SJSA1 (cell line): ENCODE results near the gene ESRRA. TPM values are rescaled to one million over a fixed set of nuclear protein-coding genes. Genes with fewer than 3 reads are reported as not detected.
"Not testable (repeated sequence)": the region's sequence is repeated elsewhere in the genome, so short reads cannot be mapped to it uniquely, and the experiment has no call there.

Source experiments
- DNase-seq, 2 experiments: peaks; one replicate each; pipeline ENCODE4 v3.0.0-alpha.2; 2015 to 2020; ENCODE audit warnings: low spot score in 2 of 2, low read depth in 1 of 2
- H3K27ac ChIP-seq: fragments of 250-450 bp; sonication (Bioruptor Pico); 2 replicates; pipeline ENCODE4 v1.5.1; 2020; ENCODE audit warnings: mild to moderate bottlenecking, moderate library complexity
- H3K27me3 ChIP-seq: fragments of 250-450 bp; sonication (Bioruptor Pico); replicated peaks from 2 replicates; pipeline ENCODE4 v1.5.1; 2020; ENCODE audit warnings: mild to moderate bottlenecking, moderate library complexity
- H3K36me3 ChIP-seq: fragments of 250-450 bp; sonication (Bioruptor Pico); 2 replicates; pipeline ENCODE4 v1.5.1; 2020; ENCODE audit warnings: mild to moderate bottlenecking
- H3K4me1 ChIP-seq: fragments of 250-450 bp; sonication (Bioruptor Pico); replicated peaks from 2 replicates; pipeline ENCODE4 v1.6.1; 2021; ENCODE audit warnings: mild to moderate bottlenecking
- H3K4me3 ChIP-seq: fragments of 250-450 bp; sonication (Bioruptor Pico); 2 replicates; pipeline ENCODE4 v1.5.1; 2020; ENCODE audit warnings: mild to moderate bottlenecking
- H3K9me3 ChIP-seq: fragments of 250-450 bp; sonication (Bioruptor Pico); replicated peaks from 2 replicates; pipeline ENCODE4 v1.5.1; 2020; ENCODE audit warnings: mild to moderate bottlenecking
- total RNA-seq: library from RNA; depleted of rRNA; stranded (reverse); fragments of >200 nt; shearing (Covaris generic); gene quantifications from 2 replicates; pipeline ENCODE4 v1.2.3, GENCODE V29; 2014

Gene ESRRA
- total RNA-seq, 1 experiment from 2014 or later: 50.7 TPM

GRCh38 chr11:64305691-64306562, 603 bp downstream of the ESRRA start:
- peak overlapping the region; percentile 60 for H3K4me3 ChIP-seq
- no peaks in the 10 kb centered on the region; the same call in 1 of the 2 replicates for H3K27me3 ChIP-seq
- DNase-seq: peak; percentile 73 to 79
- no peaks in the 10 kb centered on the region for H3K9me3 ChIP-seq
- peaks cover 24% of the 10 kb centered on the region for H3K4me1 ChIP-seq
- H3K27ac ChIP-seq: no peak overlapping the region
- H3K36me3 ChIP-seq: peaks cover 11% of the 10 kb centered on the region; the same call in 1 of the 2 replicates

GRCh38 chr11:64306563-64306875, 1.2 kb downstream of the ESRRA start:
- peaks cover 20% of the 10 kb centered on the region for H3K4me1 ChIP-seq
- H3K4me3 ChIP-seq: peak overlapping the region; percentile 60
- no peak overlapping the region for H3K27ac ChIP-seq
- DNase-seq: no peak
- H3K36me3 ChIP-seq: peaks cover 11% of the 10 kb centered on the region; the same call in 1 of the 2 replicates
- no peaks in the 10 kb centered on the region for H3K27me3 ChIP-seq
- H3K9me3 ChIP-seq: no peaks in the 10 kb centered on the region

GRCh38 chr11:64306876-64307622, 1.7 kb downstream of the ESRRA start:
- Histone ChIP-seq H3K9me3 (no peaks in the 10 kb centered on the region), H3K36me3 (peaks cover 11% of the 10 kb centered on the region; the same call in 1 of the 2 replicates), H3K27me3 (no peaks in the 10 kb centered on the region), H3K4me3 (peak overlapping the region; percentile 60), H3K4me1 (peaks cover 18% of the 10 kb centered on the region), H3K27ac (no peak overlapping the region)
- no peak for DNase-seq

DNA sequence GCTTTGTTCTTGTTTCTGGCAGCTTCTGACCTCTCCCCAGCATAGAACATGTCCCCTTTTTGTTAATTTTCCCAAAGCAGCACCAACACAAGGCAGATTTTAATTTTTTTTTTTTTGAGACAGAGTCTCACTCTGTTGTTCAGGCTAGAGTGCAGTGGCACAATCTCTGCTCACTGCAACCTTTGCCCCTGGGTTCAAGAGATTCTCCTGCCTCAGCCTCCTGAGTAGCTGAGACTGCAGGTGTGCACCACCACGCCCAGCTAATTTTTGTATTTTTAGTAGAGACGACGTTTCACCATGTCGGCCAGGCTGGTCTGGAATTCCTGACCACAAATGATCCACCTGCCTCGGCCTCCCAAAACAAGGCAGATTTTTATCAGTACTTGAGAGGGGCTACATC, 2.5 kb downstream of the ESRRA start:
- H3K27ac ChIP-seq, H3K9me3 ChIP-seq, H3K27me3 ChIP-seq, DNase-seq, H3K4me3 ChIP-seq: not testable (repeated sequence)
- Histone ChIP-seq H3K36me3 (peaks cover 18% of the 10 kb centered on the region), H3K4me1 (peaks cover 18% of the 10 kb centered on the region)

DNA sequence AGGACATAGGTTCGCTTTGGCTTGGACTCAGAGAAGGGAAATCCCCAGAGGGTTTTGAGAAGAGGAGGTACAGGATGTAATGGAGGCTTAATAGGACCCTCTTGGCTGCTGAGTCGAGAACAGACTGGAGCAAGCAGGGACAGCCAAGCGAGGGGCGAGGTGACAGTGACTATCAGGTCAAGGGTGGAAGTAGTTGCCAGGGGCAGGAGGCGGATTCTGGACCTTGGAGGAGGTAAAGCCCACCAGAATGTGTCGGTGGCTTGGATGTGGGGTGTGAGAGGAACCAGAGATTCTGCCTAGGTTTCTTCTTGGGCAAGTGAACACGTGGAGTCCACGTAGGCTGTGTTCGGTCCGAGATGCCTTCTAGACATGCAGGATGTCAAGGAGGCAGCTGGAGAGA, 7.6 kb downstream of the ESRRA start:
- H3K4me1 ChIP-seq: peaks cover 5% of the 10 kb centered on the region; the same call in 1 of the 2 replicates
- H3K4me3 ChIP-seq: no peak overlapping the region
- H3K27me3 ChIP-seq: no peaks in the 10 kb centered on the region
- no peaks in the 10 kb centered on the region for H3K9me3 ChIP-seq
- H3K36me3 ChIP-seq: peaks cover 44% of the 10 kb centered on the region
- no peak overlapping the region for H3K27ac ChIP-seq
- DNase-seq: no peak

DNA sequence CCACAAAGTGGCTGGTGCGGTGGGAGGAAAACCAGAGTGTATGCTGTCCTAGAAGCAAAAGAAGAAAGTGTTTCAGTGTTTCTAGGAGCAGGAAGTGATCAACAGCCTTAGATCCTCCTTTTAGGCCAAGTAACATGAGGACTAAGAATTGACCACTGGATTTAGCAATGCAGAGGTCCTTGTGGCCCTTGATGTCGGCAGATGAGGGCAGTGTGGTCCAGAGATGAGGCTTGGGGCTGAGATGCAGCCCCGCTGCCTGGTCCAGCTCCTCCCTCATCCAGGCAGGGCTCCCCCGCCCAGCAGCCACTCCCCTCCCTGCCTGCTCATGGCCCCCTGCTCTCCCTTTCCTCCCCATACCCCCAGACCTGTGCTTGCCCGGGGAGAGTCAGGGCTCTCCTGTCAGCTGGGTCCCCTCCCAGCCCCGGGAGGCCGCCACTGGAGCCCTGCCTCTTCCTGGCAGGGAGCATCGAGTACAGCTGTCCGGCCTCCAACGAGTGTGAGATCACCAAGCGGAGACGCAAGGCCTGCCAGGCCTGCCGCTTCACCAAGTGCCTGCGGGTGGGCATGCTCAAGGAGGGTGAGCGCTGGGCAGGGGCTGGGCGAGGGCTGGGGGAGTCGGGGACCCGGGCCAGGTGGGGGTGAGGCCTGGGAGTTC, 8.3 kb downstream of the ESRRA start:
- Histone ChIP-seq H3K36me3 (peaks cover 43% of the 10 kb centered on the region), H3K9me3 (no peaks in the 10 kb centered on the region), H3K4me1 (peaks cover 5% of the 10 kb centered on the region; the same call in 1 of the 2 replicates), H3K4me3 (no peak overlapping the region), H3K27me3 (no peaks in the 10 kb centered on the region), H3K27ac (no peak overlapping the region)
- no peak for DNase-seq

DNA sequence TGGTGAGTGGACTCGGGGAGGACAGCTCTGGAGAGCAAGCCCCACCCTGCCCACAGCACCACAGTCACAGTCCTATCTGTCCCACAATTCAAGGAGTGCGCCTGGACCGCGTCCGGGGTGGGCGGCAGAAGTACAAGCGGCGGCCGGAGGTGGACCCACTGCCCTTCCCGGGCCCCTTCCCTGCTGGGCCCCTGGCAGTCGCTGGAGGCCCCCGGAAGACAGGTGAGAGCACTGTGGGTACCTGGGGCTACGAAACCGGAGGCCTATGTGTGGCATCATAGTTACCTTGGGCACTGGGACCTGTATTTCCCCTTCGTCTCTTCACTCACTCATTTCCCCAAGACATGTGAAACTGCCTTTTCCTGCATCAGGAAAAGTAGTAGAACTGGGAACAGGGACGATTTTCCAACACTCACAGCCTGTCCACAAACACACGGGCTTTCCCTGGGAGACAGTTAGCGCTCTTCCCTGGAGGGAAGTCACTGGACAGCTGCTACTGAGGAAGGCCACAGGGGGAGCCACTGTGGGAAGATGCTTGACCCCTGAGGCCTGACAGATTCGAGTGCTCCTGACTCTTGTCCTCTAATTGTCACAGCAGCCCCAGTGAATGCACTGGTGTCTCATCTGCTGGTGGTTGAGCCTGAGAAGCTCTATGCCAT, 9.0 kb downstream of the ESRRA start:
- Histone ChIP-seq H3K27ac (no peak overlapping the region), H3K4me3 (no peak overlapping the region)
- DNase-seq: no peak

DNA sequence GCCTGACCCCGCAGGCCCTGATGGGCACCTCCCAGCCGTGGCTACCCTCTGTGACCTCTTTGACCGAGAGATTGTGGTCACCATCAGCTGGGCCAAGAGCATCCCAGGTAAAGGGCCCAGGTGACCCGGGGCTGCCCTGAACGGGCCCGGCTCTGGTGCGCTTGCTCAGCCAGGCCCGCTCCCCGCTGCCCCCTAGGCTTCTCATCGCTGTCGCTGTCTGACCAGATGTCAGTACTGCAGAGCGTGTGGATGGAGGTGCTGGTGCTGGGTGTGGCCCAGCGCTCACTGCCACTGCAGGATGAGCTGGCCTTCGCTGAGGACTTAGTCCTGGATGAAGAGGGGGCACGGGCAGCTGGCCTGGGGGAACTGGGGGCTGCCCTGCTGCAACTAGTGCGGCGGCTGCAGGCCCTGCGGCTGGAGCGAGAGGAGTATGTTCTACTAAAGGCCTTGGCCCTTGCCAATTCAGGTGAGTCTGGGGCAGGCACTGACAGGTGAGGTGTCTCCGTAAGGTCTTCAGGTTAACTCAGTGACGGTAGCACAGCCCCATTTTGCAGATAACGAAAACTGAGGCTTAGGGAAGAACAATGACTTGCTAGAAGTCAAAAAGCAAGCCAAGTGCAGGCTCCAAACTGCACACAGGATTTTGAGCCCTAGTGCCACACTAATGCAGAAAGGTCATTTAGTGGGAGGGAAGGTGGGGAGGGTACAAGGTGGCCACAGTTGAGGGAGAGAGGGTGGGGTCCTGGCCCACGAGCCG, 9.7 kb downstream of the ESRRA start:
- Histone ChIP-seq H3K27ac (no peak overlapping the region), H3K4me1 (peaks cover 10% of the 10 kb centered on the region), H3K9me3 (no peaks in the 10 kb centered on the region), H3K4me3 (no peak overlapping the region), H3K36me3 (peaks cover 43% of the 10 kb centered on the region), H3K27me3 (no peaks in the 10 kb centered on the region)
- DNase-seq: no peak

More for the DNA sequence above, 9.0 kb downstream of the ESRRA start:
- H3K4me1 ChIP-seq: peaks cover 10% of the 10 kb centered on the region
- no peaks in the 10 kb centered on the region for H3K27me3 ChIP-seq
- H3K36me3 ChIP-seq: peaks cover 43% of the 10 kb centered on the region
- no peaks in the 10 kb centered on the region for H3K9me3 ChIP-seq

DNA sequence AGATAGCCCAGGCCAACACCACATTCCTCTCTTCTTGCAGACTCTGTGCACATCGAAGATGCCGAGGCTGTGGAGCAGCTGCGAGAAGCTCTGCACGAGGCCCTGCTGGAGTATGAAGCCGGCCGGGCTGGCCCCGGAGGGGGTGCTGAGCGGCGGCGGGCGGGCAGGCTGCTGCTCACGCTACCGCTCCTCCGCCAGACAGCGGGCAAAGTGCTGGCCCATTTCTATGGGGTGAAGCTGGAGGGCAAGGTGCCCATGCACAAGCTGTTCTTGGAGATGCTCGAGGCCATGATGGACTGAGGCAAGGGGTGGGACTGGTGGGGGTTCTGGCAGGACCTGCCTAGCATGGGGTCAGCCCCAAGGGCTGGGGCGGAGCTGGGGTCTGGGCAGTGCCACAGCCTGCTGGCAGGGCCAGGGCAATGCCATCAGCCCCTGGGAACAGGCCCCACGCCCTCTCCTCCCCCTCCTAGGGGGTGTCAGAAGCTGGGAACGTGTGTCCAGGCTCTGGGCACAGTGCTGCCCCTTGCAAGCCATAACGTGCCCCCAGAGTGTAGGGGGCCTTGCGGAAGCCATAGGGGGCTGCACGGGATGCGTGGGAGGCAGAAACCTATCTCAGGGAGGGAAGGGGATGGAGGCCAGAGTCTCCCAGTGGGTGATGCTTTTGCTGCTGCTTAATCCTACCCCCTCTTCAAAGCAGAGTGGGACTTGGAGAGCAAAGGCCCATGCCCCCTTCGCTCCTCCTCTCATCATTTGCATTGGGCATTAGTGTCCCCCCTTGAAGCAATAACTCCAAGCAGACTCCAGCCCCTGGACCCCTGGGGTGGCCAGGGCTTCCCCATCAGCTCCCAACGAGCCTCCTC, 10.6 kb downstream of the ESRRA start:
- not testable (repeated sequence) for H3K27me3 ChIP-seq, H3K4me3 ChIP-seq, H3K27ac ChIP-seq, H3K9me3 ChIP-seq, DNase-seq
- H3K4me1 ChIP-seq: peaks cover 10% of the 10 kb centered on the region
- H3K36me3 ChIP-seq: peaks cover 43% of the 10 kb centered on the region

DNA sequence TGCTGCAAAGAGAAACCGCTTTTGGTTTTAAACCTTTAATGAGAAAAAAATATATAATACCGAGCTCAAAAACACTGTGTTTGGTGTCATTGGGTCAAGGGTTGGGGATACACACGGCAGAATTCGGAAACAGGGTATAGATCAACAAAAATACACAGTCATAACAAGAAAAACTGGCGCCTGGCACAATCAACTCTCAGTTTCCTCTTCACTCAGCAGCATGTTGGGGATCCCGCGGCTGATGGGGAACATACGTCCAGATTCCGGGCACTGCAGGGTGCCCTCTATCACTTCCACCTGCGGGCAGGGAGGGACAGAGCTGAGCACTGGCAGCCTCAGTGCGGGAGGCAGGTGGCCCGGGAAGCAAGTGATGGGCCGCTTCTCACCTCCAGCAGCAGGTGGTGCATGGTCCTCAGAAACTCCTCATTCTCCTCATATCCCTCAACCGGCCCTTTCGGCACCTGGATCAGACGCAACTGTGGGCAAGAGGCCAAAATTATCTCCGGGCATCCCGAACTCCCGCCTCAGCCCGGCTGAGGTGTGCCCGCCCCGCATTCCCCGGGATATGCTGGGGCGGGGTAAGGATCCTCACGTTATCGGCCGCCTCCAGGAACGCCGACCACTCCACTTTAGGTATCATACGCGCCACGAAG, 11.5 kb downstream of the ESRRA start:
- Histone ChIP-seq H3K9me3 (no peaks in the 10 kb centered on the region), H3K27me3 (no peaks in the 10 kb centered on the region), H3K36me3 (peaks cover 43% of the 10 kb centered on the region), H3K27ac (peak overlapping the region; percentile 81), H3K4me1 (peaks cover 16% of the 10 kb centered on the region), H3K4me3 (peak overlapping the region; percentile 69)
- no peak for DNase-seq

DNA sequence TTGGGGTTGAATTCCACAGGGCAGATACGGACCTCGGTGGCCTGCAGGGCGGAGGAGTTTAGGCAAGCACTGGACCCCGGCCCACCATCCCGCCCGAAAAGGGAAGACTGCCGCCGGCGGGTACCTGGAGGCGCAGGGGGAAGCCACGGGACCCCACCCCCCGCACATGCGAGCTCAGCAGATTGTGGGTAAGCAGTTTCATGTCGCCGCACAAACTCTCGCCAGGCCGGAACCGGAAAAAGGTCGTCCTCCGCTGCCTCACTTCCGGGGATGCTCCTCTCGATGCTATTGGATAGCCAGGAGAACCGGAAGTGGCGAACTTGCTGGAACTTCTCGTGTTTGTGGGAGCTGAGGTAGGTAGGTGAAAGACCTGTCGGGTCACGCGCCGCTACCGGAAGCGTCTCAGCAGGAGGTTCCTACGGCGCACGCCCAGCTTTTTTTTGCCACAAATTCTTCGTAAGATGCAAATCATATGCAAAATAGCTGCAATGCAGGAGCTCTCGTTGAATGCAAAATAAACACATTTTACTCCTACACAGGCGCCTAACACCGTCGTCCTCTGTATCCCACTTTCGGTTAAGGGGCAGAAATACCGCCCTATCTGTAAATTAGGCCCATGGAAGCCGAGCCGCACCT, 12.1 kb downstream of the ESRRA start, which contains the start of gene TRMT112:
TRMT112 (minus strand) TSS at position 235 of the 636 bp plus-strand sequence; CDS start at position 202, 33 bp downstream.
- Histone ChIP-seq H3K4me3 (peak within 1 kb of the TSS; percentile 69), H3K4me1 (peaks cover 20% of the 10 kb centered on the region), H3K27me3 (no peaks in the 10 kb centered on the region), H3K9me3 (no peaks in the 10 kb centered on the region), H3K36me3 (peaks cover 44% of the 10 kb centered on the region), H3K27ac (peak within 1 kb of the TSS; percentile 81)
- peak; percentile 93 to 99 for DNase-seq
